ENCODE results near the gene TACC2. TPM values are rescaled to one million over a fixed set of nuclear protein-coding genes. Genes with fewer than 3 reads are reported as not detected.

TACC2 gene
- polyA plus RNA-seq, 1 donor, result 136 TPM

GRCh38 chr10:122230222-122230621 is 241.3 kb downstream of the TACC2 start:
- no peak for DNase-seq

GRCh38 chr10:122232769-122233168 is 243.8 kb downstream of the TACC2 start:
- DNase-seq, result peak; percentile 72

GRCh38 chr10:122233857-122234348 is 244.9 kb downstream of the TACC2 start:
- DNase-seq, result no peak

GRCh38 chr10:122234416-122234815 is 245.5 kb downstream of the TACC2 start:
- no peak for DNase-seq

- no peak for DNase-seq
Observed at GRCh38 chr10:122236690-122237306, 247.8 kb downstream of the TACC2 start.

- DNase-seq, result no peak
Observed at GRCh38 chr10:122237331-122237990, 248.5 kb downstream of the TACC2 start.

- no peak for DNase-seq
Observed at GRCh38 chr10:122239578-122240257, 250.8 kb downstream of the TACC2 start.

- no peak for DNase-seq
Observed at GRCh38 chr10:122240401-122240800, 251.4 kb downstream of the TACC2 start.

GRCh38 chr10:122241836-122242235 is 252.9 kb downstream of the TACC2 start:
- no peak for DNase-seq

- no peak for DNase-seq
Observed at GRCh38 chr10:122243550-122243949, 254.6 kb downstream of the TACC2 start.

GRCh38 chr10:122244001-122244975 is 255.3 kb downstream of the TACC2 start:
- DNase-seq, result no peak

- no peak for DNase-seq
Observed at GRCh38 chr10:122245136-122245535, 256.2 kb downstream of the TACC2 start.

GRCh38 chr10:122245897-122246296 is 256.9 kb downstream of the TACC2 start:
- DNase-seq, result no peak

GRCh38 chr10:122246830-122247520 is 258.0 kb downstream of the TACC2 start:
- DNase-seq, result no peak

- DNase-seq, result no peak
Observed at GRCh38 chr10:122248356-122249302, 259.7 kb downstream of the TACC2 start.

GRCh38 chr10:122249303-122249850 is 260.4 kb downstream of the TACC2 start:
- DNase-seq, result no peak

- no peak for DNase-seq
Observed at GRCh38 chr10:122249991-122250750, 261.2 kb downstream of the TACC2 start.

- DNase-seq, result no peak
Observed at GRCh38 chr10:122251459-122252255, 262.7 kb downstream of the TACC2 start.

GRCh38 chr10:122252805-122253204 is 263.8 kb downstream of the TACC2 start:
- no peak for DNase-seq
